ENCODE measurements around the gene ZBTB39. TPM values are rescaled to one million over a fixed set of nuclear protein-coding genes. Genes with fewer than 3 reads are reported as not detected.

ZBTB39 gene
- total and polyA plus RNA-seq, 4 donors: 1.8 to 9.9 (median 3.0) TPM

DNA sequence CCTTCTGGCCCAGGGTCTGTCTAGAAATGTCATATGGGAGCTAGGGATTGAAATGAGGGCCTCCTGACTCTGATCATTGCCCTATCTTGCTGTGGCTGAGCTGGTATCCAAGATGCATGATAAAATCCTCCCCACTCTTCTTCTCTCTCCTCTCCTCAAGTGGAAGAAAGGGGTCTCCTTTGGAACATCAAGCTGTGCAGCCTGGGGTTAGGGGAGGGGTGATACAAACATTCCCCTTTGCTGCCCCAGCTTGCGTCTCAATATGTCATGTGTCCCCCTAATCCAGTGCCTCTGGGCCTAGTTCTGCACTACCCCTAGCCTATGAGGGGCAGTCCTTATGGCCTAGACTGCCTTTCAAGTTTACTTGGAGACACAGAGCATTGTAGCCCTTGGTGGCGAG lies 57.5 kb downstream of the ZBTB39 start (continued):
- TF ChIP-seq NR2F2 (IDR thresholded peaks at IDR 0.05): no peak
- no peak for TF ChIP-seq HNF4A (conservative IDR thresholded peaks at IDR 0.05)
- no peak for TF ChIP-seq HNF4G (IDR thresholded peaks at IDR 0.05)
- TF ChIP-seq ATF3 (IDR thresholded peaks at IDR 0.05): no peak
- TF ChIP-seq GABPA (IDR thresholded peaks at IDR 0.05 in 1 of 2, conservative IDR thresholded peaks at IDR 0.05 in 1 of 2): no peak
- no peak for TF ChIP-seq TAF1 (conservative IDR thresholded peaks at IDR 0.05)
- TF ChIP-seq EGR1 (IDR thresholded peaks at IDR 0.05; ENCODE audit: low read depth in 2 of 2): no peak
- no peak for TF ChIP-seq JUND (IDR thresholded peaks at IDR 0.05)

Other genes with a start within 250 kb of the ZBTB39 start
- 1,000 to 10,000 TPM in 1 of 2 donors, 1 to 10 TPM in 1; 3.0 to 1,013 TPM for gene HSD17B6, start 243.2 kb downstream of the ZBTB39 start, total RNA-seq
- gene HSD17B6, start 243.2 kb downstream of the ZBTB39 start, polyA plus RNA-seq: 100 to 1,000 TPM; 662 to 748 TPM
- not detected for gene SDR9C7, start 72.1 kb downstream of the ZBTB39 start, total RNA-seq
- gene SDR9C7, start 72.1 kb downstream of the ZBTB39 start, polyA plus RNA-seq: not detected
- gene RDH16, start 48.9 kb downstream of the ZBTB39 start, total RNA-seq: 100 to 1,000 TPM in 1 of 2 donors, 10 to 100 TPM in 1; 12.9 to 382 TPM
- 100 to 1,000 TPM; 187 to 251 TPM for gene RDH16, start 48.9 kb downstream of the ZBTB39 start, polyA plus RNA-seq
- gene TAC3, start 10.0 kb upstream of the ZBTB39 start, total RNA-seq: not detected
- gene TAC3, start 10.0 kb upstream of the ZBTB39 start, polyA plus RNA-seq: not detected
- under 1 TPM; 0.08 to 0.28 TPM for gene MYO1A, start 43.6 kb upstream of the ZBTB39 start, total RNA-seq
- under 1 TPM in 1 of 2 donors, not detected in 1; 0.03 TPM for gene MYO1A, start 43.6 kb upstream of the ZBTB39 start, polyA plus RNA-seq
- 10 to 100 TPM in 1 of 2 donors, 1 to 10 TPM in 1; 3.8 to 10.9 TPM for gene NEMP1, start 72.2 kb upstream of the ZBTB39 start, total RNA-seq
- gene NEMP1, start 72.2 kb upstream of the ZBTB39 start, polyA plus RNA-seq: 1 to 10 TPM; 1.4 to 2.5 TPM
- 1 to 10 TPM; 3.9 to 10.0 TPM for gene NAB2, start 82.6 kb upstream of the ZBTB39 start, total RNA-seq
- 1 to 10 TPM; 1.9 to 8.6 TPM for gene NAB2, start 82.6 kb upstream of the ZBTB39 start, polyA plus RNA-seq
- gene STAT6, start 104.8 kb upstream of the ZBTB39 start, total RNA-seq: 10 to 100 TPM; 27.4 to 54.0 TPM
- gene STAT6, start 104.8 kb upstream of the ZBTB39 start, polyA plus RNA-seq: 10 to 100 TPM; 33.2 to 57.4 TPM
- 100 to 1,000 TPM; 151 to 375 TPM for gene LRP1, start 121.9 kb upstream of the ZBTB39 start, total RNA-seq
- 100 to 1,000 TPM in 1 of 2 donors, 10 to 100 TPM in 1; 87.5 to 127 TPM for gene LRP1, start 121.9 kb upstream of the ZBTB39 start, polyA plus RNA-seq
- gene LRP1-AS, start 141.1 kb upstream of the ZBTB39 start, total RNA-seq: not detected
- not detected for gene LRP1-AS, start 141.1 kb upstream of the ZBTB39 start, polyA plus RNA-seq
- not detected for gene NXPH4, start 210.2 kb upstream of the ZBTB39 start, total RNA-seq
- gene NXPH4, start 210.2 kb upstream of the ZBTB39 start, polyA plus RNA-seq: under 1 TPM in 1 of 2 donors, not detected in 1; 0.15 TPM
- 100 to 1,000 TPM in 1 of 2 donors, 10 to 100 TPM in 1; 66.7 to 236 TPM for gene SHMT2, start 223.2 kb upstream of the ZBTB39 start, total RNA-seq
- gene SHMT2, start 223.2 kb upstream of the ZBTB39 start, polyA plus RNA-seq: 100 to 1,000 TPM; 121 to 276 TPM
- gene STAC3, start 244.6 kb upstream of the ZBTB39 start, total RNA-seq: 1 to 10 TPM in 1 of 2 donors, under 1 TPM in 1; 0.84 to 1.1 TPM
- gene STAC3, start 244.6 kb upstream of the ZBTB39 start, polyA plus RNA-seq: 1 to 10 TPM in 1 of 2 donors, under 1 TPM in 1; 0.19 to 1.3 TPM